ENCODE data around the gene CCDC187.

The CCDC187 gene

DNA sequence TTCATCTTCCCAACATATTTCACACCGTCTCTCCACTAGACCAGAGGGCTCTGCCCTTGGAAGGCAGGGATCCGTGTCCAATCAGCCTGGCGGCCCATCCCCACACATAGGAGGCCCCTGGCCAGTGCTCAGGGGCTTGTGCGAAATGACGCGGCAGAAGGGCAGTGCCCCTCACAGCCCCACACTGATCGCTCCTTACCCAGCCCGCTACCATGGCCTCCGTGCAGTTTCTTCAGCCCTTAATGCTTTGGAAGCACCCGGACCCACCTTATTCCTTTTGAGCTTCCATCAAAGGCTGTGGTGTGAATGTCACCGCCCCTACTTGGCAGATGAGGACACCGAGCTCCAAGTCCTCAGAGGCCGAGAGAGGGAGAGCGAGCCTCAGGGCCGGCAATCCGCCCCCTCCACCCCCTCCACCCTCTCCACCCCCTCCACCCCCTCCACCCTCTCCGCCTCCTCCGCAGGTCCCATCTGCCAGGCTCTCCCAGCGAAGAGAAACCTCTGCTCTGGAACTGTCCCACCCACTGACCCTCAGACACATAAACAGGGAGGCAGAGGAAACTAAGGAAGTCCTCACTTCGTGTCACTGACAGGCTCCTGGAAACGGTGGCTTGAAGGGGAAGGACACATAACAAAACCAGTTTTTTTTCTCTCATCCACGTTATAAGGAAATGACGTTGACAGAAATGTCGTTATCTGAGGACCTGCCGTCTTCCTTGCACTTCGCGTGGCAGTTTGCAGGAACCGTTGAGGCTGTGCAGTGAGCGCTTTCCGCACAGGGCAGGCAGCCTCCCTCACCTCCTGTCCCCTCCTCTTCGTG, 72.2 kb downstream of the CCDC187 start:
- ATAC-seq (ENCODE audit: insufficient read depth, low read depth) (no peak), DNase-seq (no peak)
- Histone ChIP-seq H3K9ac (ENCODE audit: low read depth, low read length) (no peak overlapping the region), H3K4me3 (ENCODE audit: low read depth in 1 of 2, low read length in 2 of 2) (no peak overlapping the region), H3K79me2 (ENCODE audit: insufficient read depth, low read length) (peaks cover 33% of the 10 kb centered on the region; the same call in 1 of the 2 replicates), H2AFZ (ENCODE audit: low read depth, low read length) (no peak overlapping the region), H3K4me1 (ENCODE audit: insufficient read depth, low read length) (no peaks in the 10 kb centered on the region), H3K27ac (ENCODE audit: low read length) (no peak overlapping the region), H3K36me3 (ENCODE audit: insufficient read depth, low read length) (peaks cover 39% of the 10 kb centered on the region), H3K9me3 (ENCODE audit: insufficient read depth, low read length, severe bottlenecking) (no peaks in the 10 kb centered on the region), H3K4me2 (ENCODE audit: insufficient read depth, low read length) (no peak overlapping the region), H4K20me1 (ENCODE audit: insufficient read depth, low read length) (peaks cover 59% of the 10 kb centered on the region), H3K27me3 (ENCODE audit: insufficient read depth, low read length, poor library complexity) (no peaks in the 10 kb centered on the region)
- TF ChIP-seq, protein P1, sequence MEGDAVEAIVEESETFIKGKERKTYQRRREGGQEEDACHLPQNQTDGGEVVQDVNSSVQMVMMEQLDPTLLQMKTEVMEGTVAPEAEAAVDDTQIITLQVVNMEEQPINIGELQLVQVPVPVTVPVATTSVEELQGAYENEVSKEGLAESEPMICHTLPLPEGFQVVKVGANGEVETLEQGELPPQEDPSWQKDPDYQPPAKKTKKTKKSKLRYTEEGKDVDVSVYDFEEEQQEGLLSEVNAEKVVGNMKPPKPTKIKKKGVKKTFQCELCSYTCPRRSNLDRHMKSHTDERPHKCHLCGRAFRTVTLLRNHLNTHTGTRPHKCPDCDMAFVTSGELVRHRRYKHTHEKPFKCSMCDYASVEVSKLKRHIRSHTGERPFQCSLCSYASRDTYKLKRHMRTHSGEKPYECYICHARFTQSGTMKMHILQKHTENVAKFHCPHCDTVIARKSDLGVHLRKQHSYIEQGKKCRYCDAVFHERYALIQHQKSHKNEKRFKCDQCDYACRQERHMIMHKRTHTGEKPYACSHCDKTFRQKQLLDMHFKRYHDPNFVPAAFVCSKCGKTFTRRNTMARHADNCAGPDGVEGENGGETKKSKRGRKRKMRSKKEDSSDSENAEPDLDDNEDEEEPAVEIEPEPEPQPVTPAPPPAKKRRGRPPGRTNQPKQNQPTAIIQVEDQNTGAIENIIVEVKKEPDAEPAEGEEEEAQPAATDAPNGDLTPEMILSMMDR (IDR thresholded peaks at IDR 0.05; ENCODE audit: borderline replicate concordance, extremely low read depth, low read length, poor library complexity, severe bottlenecking): no peak
- TF ChIP-seq EZH2 (IDR thresholded peaks at IDR 0.05; ENCODE audit: borderline replicate concordance, low read depth, low read length, severe bottlenecking): no peak

DNA sequence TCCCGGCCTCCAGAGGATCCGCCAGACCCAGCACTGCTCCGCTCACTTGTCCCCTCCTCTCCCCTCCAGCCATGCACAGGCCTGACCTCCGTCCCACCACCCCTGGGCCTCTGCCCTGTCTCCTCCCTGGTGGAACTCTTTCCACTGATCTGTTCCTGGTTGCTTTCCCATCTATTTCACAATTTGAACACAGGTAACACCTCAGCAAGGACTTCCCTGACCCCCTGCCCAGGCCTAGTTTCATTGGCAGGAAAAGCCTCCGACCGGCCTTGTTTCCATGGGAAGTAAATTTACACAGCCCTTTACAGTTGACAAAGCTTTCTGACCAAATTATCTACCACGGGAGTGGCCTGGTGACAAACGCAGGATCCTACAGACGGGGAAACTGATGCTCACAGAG, 73.1 kb downstream of the CCDC187 start:
- no peak for ATAC-seq (ENCODE audit: insufficient read depth, low read depth)
- H3K36me3 ChIP-seq (ENCODE audit: insufficient read depth, low read length): peaks cover 40% of the 10 kb centered on the region
- DNase-seq: no peak
- H3K27me3 ChIP-seq (ENCODE audit: insufficient read depth, low read length, poor library complexity): no peaks in the 10 kb centered on the region
- no peak overlapping the region for H3K27ac ChIP-seq (ENCODE audit: low read length)
- H4K20me1 ChIP-seq (ENCODE audit: insufficient read depth, low read length): peaks cover 59% of the 10 kb centered on the region
- no peaks in the 10 kb centered on the region for H3K4me1 ChIP-seq (ENCODE audit: insufficient read depth, low read length)
- H3K4me2 ChIP-seq (ENCODE audit: insufficient read depth, low read length): no peak overlapping the region
- no peak for TF ChIP-seq EZH2 (IDR thresholded peaks at IDR 0.05; ENCODE audit: borderline replicate concordance, low read depth, low read length, severe bottlenecking)
- TF ChIP-seq, protein P1 (IDR thresholded peaks at IDR 0.05; ENCODE audit: borderline replicate concordance, extremely low read depth, low read length, poor library complexity, severe bottlenecking): no peak
- no peak overlapping the region for H3K9ac ChIP-seq (ENCODE audit: low read depth, low read length)
- no peak overlapping the region for H3K4me3 ChIP-seq (ENCODE audit: low read depth in 1 of 2, low read length in 2 of 2)
- no peak overlapping the region for H2AFZ ChIP-seq (ENCODE audit: low read depth, low read length)
- peaks cover 38% of the 10 kb centered on the region; the same call in 1 of the 2 replicates for H3K79me2 ChIP-seq (ENCODE audit: insufficient read depth, low read length)
- H3K9me3 ChIP-seq (ENCODE audit: insufficient read depth, low read length, severe bottlenecking): no peaks in the 10 kb centered on the region

DNA sequence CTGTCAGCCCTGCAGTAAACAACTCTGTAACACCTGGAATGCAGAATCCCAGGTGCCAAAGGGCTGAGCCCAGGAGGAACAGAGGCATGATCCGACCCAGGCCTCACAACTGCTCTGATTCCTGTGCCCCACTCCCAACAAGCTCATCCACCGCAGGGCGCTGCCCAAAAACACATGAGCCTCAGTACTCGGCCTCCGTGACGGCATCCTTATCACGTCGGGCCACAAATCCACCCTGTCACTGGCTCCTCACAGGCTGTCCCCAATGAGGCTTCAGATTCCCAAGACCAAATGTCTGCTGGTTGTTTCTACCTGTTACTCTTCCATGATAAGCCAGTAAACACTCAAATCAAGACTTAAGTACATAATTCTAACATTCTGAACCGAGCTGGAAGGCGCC, 73.5 kb downstream of the CCDC187 start:
- Histone ChIP-seq H2AFZ (ENCODE audit: low read depth, low read length) (no peak overlapping the region), H3K4me2 (ENCODE audit: insufficient read depth, low read length) (no peak overlapping the region), H3K79me2 (ENCODE audit: insufficient read depth, low read length) (peaks cover 40% of the 10 kb centered on the region; the same call in 1 of the 2 replicates), H3K4me3 (ENCODE audit: low read depth in 1 of 2, low read length in 2 of 2) (no peak overlapping the region), H3K9me3 (ENCODE audit: insufficient read depth, low read length, severe bottlenecking) (no peaks in the 10 kb centered on the region), H3K9ac (ENCODE audit: low read depth, low read length) (no peak overlapping the region), H3K27ac (ENCODE audit: low read length) (no peak overlapping the region), H3K4me1 (ENCODE audit: insufficient read depth, low read length) (no peaks in the 10 kb centered on the region), H3K27me3 (ENCODE audit: insufficient read depth, low read length, poor library complexity) (no peaks in the 10 kb centered on the region), H3K36me3 (ENCODE audit: insufficient read depth, low read length) (peaks cover 40% of the 10 kb centered on the region), H4K20me1 (ENCODE audit: insufficient read depth, low read length) (peaks cover 61% of the 10 kb centered on the region)
- ATAC-seq (ENCODE audit: insufficient read depth, low read depth) (no peak), DNase-seq (no peak)
- TF ChIP-seq EZH2 (IDR thresholded peaks at IDR 0.05; ENCODE audit: borderline replicate concordance, low read depth, low read length, severe bottlenecking): no peak
- TF ChIP-seq, protein P1 (IDR thresholded peaks at IDR 0.05; ENCODE audit: borderline replicate concordance, extremely low read depth, low read length, poor library complexity, severe bottlenecking): no peak
